Astrocyte of the cerebellum (primary cell): Measurements from ENCODE around the gene CRYM.
"Not testable (repeated sequence)": the region's sequence is repeated elsewhere in the genome, so short reads cannot be mapped to it uniquely, and the experiment has no call there.

Source experiments
- DNase-seq: peaks from one replicate; pipeline ENCODE4 v3.0.0-alpha.2; 2011; ENCODE audit warnings: low read depth
- H3K4me3 ChIP-seq: 2 replicates; pipeline ENCODE4 v1.5.1; 2011; ENCODE audit warnings: mild to moderate bottlenecking, low read depth, low read length, moderate library complexity
- in situ Hi-C: cut with HindIII; loops from 2 replicates; pipeline ENCODE4 v1.10.0; 2017; ENCODE audit warnings: low sequenced_read_pairs
- TF ChIP-seq, protein P1 (sequence below): IDR thresholded peaks from 2 replicates; pipeline ENCODE4 v1.5.1; 2012; ENCODE audit warnings: low read length, low read depth, moderate library complexity, mild to moderate bottlenecking; ENCODE audit errors: missing control alignments

CRYM gene

DNA sequence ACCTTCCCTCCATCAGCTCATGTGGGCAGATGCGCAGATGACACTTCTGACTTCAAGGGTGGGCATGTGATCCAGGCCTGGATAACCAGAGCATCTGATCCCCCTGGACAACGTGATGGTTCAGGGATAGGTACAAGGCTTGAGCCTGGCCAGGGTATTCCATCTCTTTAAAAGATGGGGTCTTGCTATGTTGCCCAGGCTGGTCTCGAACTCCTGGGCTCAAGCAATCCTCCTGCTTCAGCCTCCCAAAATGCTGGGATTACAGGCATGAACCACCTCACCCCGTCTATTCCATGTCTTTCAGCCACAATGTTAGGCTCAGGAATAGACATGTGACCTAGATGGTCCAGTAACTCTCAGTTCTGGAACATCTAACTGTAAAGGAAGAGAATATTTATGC, 20.8 kb downstream of the CRYM start:
- in situ Hi-C loops = loop anchor here (10.0 kb wide), 1 partner anchor 242 kb away; no protein-coding TSS in a partner anchor

DNA sequence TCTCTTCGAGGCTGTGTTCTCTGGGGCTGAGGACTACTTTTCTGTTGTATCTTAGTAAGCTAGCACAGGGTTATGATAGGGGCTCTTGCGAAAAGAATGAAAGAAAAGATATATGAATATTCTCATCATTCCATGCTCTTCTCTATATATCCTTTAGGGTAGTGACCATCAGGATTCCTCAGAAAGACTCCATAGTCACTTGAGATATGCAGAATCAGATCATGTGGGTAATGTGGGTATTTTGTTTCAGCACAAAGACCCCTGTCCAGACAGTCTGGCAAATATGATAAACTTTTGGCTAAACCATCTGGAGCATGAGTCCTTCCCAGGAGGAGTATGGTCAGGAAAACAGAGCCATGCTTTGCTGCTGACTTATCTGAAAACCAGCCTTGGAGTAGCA, 21.5 kb downstream of the CRYM start:
- no peak overlapping the region for H3K4me3 ChIP-seq
- in situ Hi-C loops = loop anchor here (10.0 kb wide), 1 partner anchor 242 kb away; no protein-coding TSS in a partner anchor
- TF ChIP-seq, protein P1, sequence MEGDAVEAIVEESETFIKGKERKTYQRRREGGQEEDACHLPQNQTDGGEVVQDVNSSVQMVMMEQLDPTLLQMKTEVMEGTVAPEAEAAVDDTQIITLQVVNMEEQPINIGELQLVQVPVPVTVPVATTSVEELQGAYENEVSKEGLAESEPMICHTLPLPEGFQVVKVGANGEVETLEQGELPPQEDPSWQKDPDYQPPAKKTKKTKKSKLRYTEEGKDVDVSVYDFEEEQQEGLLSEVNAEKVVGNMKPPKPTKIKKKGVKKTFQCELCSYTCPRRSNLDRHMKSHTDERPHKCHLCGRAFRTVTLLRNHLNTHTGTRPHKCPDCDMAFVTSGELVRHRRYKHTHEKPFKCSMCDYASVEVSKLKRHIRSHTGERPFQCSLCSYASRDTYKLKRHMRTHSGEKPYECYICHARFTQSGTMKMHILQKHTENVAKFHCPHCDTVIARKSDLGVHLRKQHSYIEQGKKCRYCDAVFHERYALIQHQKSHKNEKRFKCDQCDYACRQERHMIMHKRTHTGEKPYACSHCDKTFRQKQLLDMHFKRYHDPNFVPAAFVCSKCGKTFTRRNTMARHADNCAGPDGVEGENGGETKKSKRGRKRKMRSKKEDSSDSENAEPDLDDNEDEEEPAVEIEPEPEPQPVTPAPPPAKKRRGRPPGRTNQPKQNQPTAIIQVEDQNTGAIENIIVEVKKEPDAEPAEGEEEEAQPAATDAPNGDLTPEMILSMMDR = no peak
- no peak for DNase-seq

More for the DNA sequence above, 20.8 kb downstream of the CRYM start:
- no peak for DNase-seq
- TF ChIP-seq, protein P1 = no peak
- no peak overlapping the region for H3K4me3 ChIP-seq

DNA sequence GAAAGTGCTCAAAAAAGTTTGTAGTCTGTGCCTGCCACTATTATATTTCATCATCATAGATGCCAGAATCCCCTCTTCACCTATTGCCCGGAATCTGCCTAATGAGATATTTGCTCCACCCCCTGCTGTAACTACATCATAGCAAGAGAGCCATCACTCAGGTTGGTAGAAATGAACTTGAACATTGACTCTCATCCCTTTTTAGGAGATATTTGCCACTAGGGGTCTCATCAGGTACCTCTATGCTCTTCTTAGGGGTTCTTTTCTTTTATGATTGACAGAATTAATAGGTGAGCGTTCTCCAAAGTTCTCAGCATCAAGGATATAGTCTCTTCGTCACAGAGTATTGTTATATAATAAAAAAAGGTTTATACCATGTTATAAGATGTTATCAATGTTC, 24.6 kb downstream of the CRYM start:
- H3K4me3 ChIP-seq = no peak overlapping the region
- TF ChIP-seq, protein P1 = no peak
- in situ Hi-C loops = loop anchor here (10.0 kb wide), 1 partner anchor 239 kb away; no protein-coding TSS in a partner anchor
- DNase-seq = no peak

DNA sequence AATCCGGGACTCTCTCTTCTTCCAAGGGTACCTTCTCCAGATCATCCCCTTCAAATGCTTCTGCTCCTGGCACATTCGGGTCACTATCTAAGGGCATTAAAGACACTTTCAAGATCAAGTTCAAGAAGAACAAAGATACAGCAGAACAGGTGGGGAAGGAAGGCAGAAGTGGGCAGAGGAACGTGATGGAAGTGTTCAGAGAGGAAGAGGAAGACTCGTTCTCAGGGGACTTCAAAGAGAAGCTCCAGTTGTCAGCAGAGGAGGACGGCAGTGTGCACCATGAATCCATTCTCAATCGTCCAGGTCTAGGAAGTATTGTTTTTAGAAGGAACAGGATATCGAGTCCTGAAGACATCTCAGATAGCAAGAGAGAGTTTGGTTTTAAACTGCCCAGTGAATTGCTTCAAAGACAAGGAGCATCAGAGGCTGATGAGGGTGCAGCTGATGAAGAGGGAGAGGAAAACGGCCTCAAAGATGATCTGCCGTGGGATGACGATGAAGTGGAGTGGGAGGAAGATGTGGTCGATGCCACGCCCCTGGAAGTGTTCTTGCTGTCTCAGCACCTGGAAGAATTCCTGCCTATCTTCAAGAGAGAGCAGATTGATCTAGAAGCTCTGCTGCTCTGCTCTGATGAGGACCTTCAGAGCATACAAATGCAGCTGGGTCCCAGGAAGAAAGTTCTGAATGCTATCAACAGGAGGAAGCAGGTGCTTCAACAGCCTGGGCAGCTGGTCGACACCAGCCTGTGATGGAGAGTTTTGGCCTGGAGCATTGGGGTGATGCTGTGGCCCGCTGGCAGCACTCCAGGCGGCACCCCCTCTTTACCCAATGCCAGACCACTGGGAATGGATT, 27.8 kb downstream of the CRYM start:
- no peak overlapping the region for H3K4me3 ChIP-seq
- TF ChIP-seq, protein P1 = no peak
- in situ Hi-C loops = loop anchor here (10.0 kb wide), 1 partner anchor 235 kb away; no protein-coding TSS in a partner anchor
- DNase-seq = no peak

DNA sequence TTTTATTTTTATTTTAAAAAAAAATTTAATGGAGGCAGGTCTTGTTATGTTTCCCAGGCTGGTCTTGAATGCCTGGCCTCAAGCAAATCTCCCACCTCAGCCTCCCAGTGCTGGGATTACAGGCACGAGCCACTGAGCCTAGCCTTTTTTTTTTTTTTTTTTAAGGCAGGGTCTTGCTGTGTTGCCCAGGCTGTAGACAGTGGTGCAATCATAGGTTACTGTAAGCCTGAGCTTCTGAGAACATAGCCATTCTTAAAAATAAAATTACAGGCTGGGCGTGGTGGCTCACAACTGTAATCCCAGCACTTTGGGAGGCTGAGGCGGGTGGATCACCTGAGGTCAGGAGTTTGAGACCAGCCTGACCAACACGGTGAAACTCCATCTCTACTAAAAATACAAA, 29.9 kb downstream of the CRYM start:
- in situ Hi-C loops, DNase-seq, H3K4me3 ChIP-seq: not testable (repeated sequence)

DNA sequence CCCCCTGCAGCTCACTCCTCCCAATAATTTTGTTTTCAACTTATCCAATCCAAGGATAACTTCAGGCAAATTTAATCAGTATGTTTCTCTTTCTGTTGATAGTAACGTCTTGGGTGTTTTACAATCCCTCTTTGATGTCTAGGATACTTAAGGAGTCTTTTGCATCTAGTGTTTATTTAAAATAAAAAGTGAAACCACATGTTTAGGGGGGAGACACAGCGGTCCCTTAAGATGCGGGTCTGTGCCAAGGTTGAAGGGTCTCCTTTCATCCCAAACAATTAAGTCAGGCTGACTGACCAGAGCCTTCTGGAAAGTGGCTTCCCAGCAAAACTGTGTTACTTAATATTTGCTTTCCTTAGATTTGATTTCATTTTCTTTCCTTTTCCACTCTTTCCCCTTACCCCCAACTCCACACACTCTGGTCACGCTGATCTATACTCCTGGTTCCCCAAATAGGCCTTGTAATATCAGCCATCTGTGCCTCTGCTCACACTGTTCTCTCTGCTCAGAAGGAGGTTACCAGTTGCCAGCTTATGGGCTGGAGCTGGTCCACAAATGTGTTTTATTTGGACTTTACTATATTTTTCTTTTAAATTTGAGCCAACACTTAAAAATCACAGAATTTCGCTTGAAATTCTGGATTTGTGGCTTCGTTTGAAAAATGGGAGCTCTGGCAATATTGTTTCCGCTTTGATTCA, 33.4 kb downstream of the CRYM start:
- DNase-seq = no peak
- in situ Hi-C loops = no loop called here
- TF ChIP-seq, protein P1 = no peak
- no peak overlapping the region for H3K4me3 ChIP-seq

DNA sequence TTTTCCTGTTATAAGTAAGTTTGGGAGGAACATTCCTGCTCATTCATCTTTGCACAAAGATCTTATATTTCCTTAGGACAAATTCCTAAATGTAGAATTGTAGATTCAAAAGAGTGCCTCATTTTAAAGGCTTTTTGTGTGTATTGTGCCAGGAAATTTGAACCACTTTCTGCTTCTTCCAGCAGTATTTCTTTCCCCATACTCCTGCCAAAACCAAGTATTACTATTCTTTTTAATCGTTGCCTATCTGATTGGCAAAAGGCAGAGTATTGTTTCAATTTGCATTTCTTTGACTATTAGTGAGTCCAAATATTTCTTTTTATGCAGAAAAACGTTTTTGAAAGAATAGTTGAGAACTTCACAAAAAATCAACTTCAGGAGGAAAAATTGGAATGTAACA, 35.3 kb downstream of the CRYM start:
- DNase-seq = no peak
- H3K4me3 ChIP-seq = no peak overlapping the region
- TF ChIP-seq, protein P1 = no peak
- in situ Hi-C loops = no loop called here
